Ishikawa (cell line): ENCODE measurements around the gene GAPVD1.

Experiments used
- CEBPB ChIP-seq: IDR thresholded peaks from 2 replicates; pipeline ENCODE4 v1.6.1; 2012
- CREB1 ChIP-seq: IDR thresholded peaks from 2 replicates; pipeline ENCODE4 v1.6.1; 2012; ENCODE audit warnings: low read depth
- EGR1 ChIP-seq: IDR thresholded peaks from 2 replicates; pipeline ENCODE4 v1.6.1; 2012
- EP300 ChIP-seq: IDR thresholded peaks from 2 replicates; pipeline ENCODE4 v1.6.1; 2012; ENCODE audit warnings: borderline replicate concordance
- FOXM1 ChIP-seq: IDR thresholded peaks from 2 replicates; pipeline ENCODE4 v1.6.1; 2012; ENCODE audit warnings: low read depth, borderline replicate concordance
- NFIC ChIP-seq: IDR thresholded peaks from 2 replicates; pipeline ENCODE4 v1.6.1; 2012
- RAD21 ChIP-seq: IDR thresholded peaks from 2 replicates; pipeline ENCODE4 v1.6.1; 2012; ENCODE audit warnings: low read depth
- REST ChIP-seq: IDR thresholded peaks from 2 replicates; pipeline ENCODE4 v1.6.1; 2012; ENCODE audit warnings: low read depth, mild to moderate bottlenecking
- TAF1 ChIP-seq: IDR thresholded peaks from 2 replicates; pipeline ENCODE4 v1.6.1; 2012; ENCODE audit warnings: low read depth, mild to moderate bottlenecking
- TCF12 ChIP-seq: IDR thresholded peaks from 2 replicates; pipeline ENCODE4 v1.6.1; 2012; ENCODE audit warnings: low read depth
- TEAD4 ChIP-seq: IDR thresholded peaks from 2 replicates; pipeline ENCODE4 v1.6.1; 2012
- USF1 ChIP-seq: IDR thresholded peaks from 2 replicates; pipeline ENCODE4 v1.6.1; 2012
- YY1 ChIP-seq: IDR thresholded peaks from 2 replicates; pipeline ENCODE4 v1.6.1; 2012; ENCODE audit warnings: low read depth
- ZBTB7A ChIP-seq: IDR thresholded peaks from 2 replicates; pipeline ENCODE4 v1.6.1; 2012; ENCODE audit warnings: low read depth
- TF ChIP-seq, protein P1 (sequence below): IDR thresholded peaks from 2 replicates; pipeline ENCODE4 v1.6.1; 2012

The GAPVD1 gene

DNA sequence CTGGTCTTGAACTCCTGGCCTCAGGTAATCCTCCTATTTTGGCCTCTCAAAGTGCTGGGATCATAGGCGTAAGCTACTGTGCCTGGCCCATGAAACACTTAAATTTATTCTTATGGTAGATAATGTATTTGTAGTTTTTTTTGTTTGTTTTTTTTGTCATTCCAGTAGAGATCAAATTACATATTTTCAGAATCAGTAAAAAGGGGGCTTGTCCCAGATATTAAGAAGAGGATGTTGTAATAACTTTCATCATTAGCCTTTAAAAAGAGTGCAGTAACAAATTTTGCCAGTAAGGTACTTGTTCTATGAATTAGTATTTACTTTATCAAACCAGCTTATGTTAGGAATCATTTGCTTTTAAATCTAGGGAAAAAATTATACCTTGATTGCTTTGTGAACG lies 42.6 kb downstream of the GAPVD1 start:
- no peak for TF ChIP-seq CEBPB
- TF ChIP-seq YY1, result no peak
- TF ChIP-seq EGR1, result no peak
- no peak for TF ChIP-seq EP300

GRCh38 chr9:125312411-125312810 lies 50.8 kb downstream of the GAPVD1 start:
- TF ChIP-seq YY1 (no peak), CREB1 (no peak), USF1 (no peak), RAD21 (no peak), FOXM1 (no peak), TEAD4 (no peak)

GRCh38 chr9:125317704-125318103 lies 56.1 kb downstream of the GAPVD1 start:
- TF ChIP-seq, protein P1, sequence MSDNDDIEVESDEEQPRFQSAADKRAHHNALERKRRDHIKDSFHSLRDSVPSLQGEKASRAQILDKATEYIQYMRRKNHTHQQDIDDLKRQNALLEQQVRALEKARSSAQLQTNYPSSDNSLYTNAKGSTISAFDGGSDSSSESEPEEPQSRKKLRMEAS, result no peak
- TF ChIP-seq FOXM1 (no peak), NFIC (no peak), ZBTB7A (no peak), TAF1 (no peak), USF1 (no peak), EP300 (no peak), EGR1 (no peak), RAD21 (no peak), YY1 (no peak), CEBPB (no peak), CREB1 (no peak), TEAD4 (no peak), TCF12 (no peak), REST (no peak)

GRCh38 chr9:125321496-125321895 lies 59.9 kb downstream of the GAPVD1 start:
- TF ChIP-seq ZBTB7A (no peak), TCF12 (no peak), USF1 (no peak), FOXM1 (no peak), CREB1 (no peak)

GRCh38 chr9:125323615-125324014 lies 62.0 kb downstream of the GAPVD1 start:
- no peak for TF ChIP-seq ZBTB7A
- TF ChIP-seq TCF12, result no peak
- TF ChIP-seq CREB1, result no peak
- no peak for TF ChIP-seq NFIC
- no peak for TF ChIP-seq REST
- no peak for TF ChIP-seq CEBPB
- TF ChIP-seq YY1, result no peak

DNA sequence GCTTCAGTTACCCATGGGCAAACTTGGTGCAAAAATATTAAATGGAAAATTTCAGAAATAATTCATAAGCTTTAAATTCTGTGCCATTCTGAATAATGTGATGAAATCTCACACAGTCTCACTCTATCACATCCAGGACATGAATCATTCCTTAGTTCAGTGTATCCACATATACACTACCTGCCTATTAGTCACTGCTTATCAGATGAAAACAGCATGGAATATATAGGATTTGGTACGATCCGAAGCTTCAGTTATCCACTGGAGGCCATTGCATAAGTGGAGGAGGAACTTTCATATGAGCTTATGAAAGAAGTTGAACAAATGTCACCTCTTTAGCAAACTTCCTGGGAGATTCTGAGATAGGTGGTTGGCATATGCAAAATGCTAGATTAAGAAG lies 64.2 kb downstream of the GAPVD1 start:
- TF ChIP-seq REST (no peak), YY1 (no peak), USF1 (no peak), EP300 (no peak), NFIC (no peak), CREB1 (no peak), TEAD4 (no peak), TAF1 (no peak), RAD21 (no peak), FOXM1 (no peak), CEBPB (no peak), TCF12 (no peak), ZBTB7A (no peak), EGR1 (no peak)
- TF ChIP-seq, protein P1, result no peak
